Amniotic epithelial cell (primary cell): ENCODE data around the gene MYCN.
"Not testable (repeated sequence)": the region's sequence is repeated elsewhere in the genome, so short reads cannot be mapped to it uniquely, and the experiment has no call there.

ENCODE experiments used
- DNase-seq: peaks from one replicate; pipeline ENCODE4 v3.0.0-alpha.2; 2010; ENCODE audit warnings: low read depth

The MYCN gene

GRCh38 chr2:15943378-15944280, 3.3 kb downstream of the MYCN start:
- DNase-seq: no peak

GRCh38 chr2:15944325-15945017, 4.1 kb downstream of the MYCN start:
- DNase-seq: no peak

- no peak for DNase-seq
Observed at GRCh38 chr2:15945909-15946705, 5.8 kb downstream of the MYCN start.

GRCh38 chr2:15946983-15947382, 6.6 kb downstream of the MYCN start:
- DNase-seq: no peak

GRCh38 chr2:15947431-15947830, 7.1 kb downstream of the MYCN start:
- DNase-seq: no peak

- no peak for DNase-seq
Observed at GRCh38 chr2:15948704-15948957, 8.3 kb downstream of the MYCN start.

GRCh38 chr2:15949126-15949525, 8.8 kb downstream of the MYCN start:
- DNase-seq: no peak

- no peak for DNase-seq
Observed at GRCh38 chr2:15949551-15949950, 9.2 kb downstream of the MYCN start.

GRCh38 chr2:15950088-15950952, 10.0 kb downstream of the MYCN start:
- no peak for DNase-seq

- DNase-seq: not testable (repeated sequence)
Observed at GRCh38 chr2:15951936-15952335, 11.6 kb downstream of the MYCN start.

GRCh38 chr2:15952451-15953146, 12.2 kb downstream of the MYCN start:
- DNase-seq: no peak

- DNase-seq: no peak
Observed at GRCh38 chr2:15953147-15953630, 12.8 kb downstream of the MYCN start.

- no peak for DNase-seq
Observed at GRCh38 chr2:15953891-15954680, 13.7 kb downstream of the MYCN start.

- DNase-seq: no peak
Observed at GRCh38 chr2:15954761-15955160, 14.4 kb downstream of the MYCN start.

- no peak for DNase-seq
Observed at GRCh38 chr2:15955232-15955988, 15.1 kb downstream of the MYCN start.

GRCh38 chr2:15956230-15956629, 15.9 kb downstream of the MYCN start:
- DNase-seq: no peak

GRCh38 chr2:15956751-15957736, 16.7 kb downstream of the MYCN start:
- no peak for DNase-seq
